HCT116 (cell line): Measurements from ENCODE around the gene MAS1.

Experiments
- CEBPB ChIP-seq: IDR thresholded peaks from 2 replicates; pipeline ENCODE4 v1.6.1; 2012; ENCODE audit warnings: low read depth
- POLR2A ChIP-seq: IDR thresholded peaks from 2 replicates; pipeline ENCODE4 v1.7.0; 2011; ENCODE audit warnings: borderline replicate concordance; ENCODE audit not compliant: insufficient read depth, insufficient read length; ENCODE audit errors: extremely low read depth
- TF ChIP-seq, protein P1 (sequence below), 3 experiments: fragments of 200-600 bp in 1 of 3; sonication (generic) in 1 of 3; IDR thresholded peaks in 2 of 3; conservative IDR thresholded peaks in 1 of 3; 2 replicates each; pipeline ENCODE4 v1.5.1; 2012 to 2017; ENCODE audit warnings: low read depth in 2 of 3, low read length in 2 of 3, antibody characterized with exemption in 1 of 3, borderline replicate concordance in 1 of 3, control low read depth in 1 of 3, mild to moderate bottlenecking in 1 of 3, mixed read lengths in 1 of 3, mixed run types in 1 of 3, moderate library complexity in 1 of 3; ENCODE audit not compliant: insufficient read depth in 1 of 3
- TF ChIP-seq, protein P2 (sequence below): IDR thresholded peaks from 2 replicates; pipeline ENCODE4 v1.6.1; 2012

DNA sequence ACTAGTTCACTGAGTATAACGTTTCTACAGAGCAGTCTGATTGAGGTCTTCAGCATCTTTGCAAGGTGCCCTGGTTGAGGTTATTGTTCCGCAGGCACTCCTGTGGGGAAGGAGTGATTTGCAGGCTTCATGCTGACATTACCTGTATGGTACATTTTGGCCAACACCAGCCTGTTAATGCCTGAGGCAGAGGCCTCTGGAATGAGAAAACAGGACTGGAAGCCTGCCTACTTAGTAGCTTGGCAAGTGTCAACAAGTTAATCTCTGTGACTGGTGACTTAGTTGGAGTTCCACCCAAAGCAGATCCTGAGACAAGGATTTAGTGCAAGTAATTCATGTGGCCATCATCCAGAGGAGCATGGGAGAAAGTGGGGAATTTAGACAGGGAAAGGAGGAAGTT, 24.6 kb downstream of the MAS1 start:
- TF ChIP-seq, protein P1, sequence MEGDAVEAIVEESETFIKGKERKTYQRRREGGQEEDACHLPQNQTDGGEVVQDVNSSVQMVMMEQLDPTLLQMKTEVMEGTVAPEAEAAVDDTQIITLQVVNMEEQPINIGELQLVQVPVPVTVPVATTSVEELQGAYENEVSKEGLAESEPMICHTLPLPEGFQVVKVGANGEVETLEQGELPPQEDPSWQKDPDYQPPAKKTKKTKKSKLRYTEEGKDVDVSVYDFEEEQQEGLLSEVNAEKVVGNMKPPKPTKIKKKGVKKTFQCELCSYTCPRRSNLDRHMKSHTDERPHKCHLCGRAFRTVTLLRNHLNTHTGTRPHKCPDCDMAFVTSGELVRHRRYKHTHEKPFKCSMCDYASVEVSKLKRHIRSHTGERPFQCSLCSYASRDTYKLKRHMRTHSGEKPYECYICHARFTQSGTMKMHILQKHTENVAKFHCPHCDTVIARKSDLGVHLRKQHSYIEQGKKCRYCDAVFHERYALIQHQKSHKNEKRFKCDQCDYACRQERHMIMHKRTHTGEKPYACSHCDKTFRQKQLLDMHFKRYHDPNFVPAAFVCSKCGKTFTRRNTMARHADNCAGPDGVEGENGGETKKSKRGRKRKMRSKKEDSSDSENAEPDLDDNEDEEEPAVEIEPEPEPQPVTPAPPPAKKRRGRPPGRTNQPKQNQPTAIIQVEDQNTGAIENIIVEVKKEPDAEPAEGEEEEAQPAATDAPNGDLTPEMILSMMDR (IDR thresholded peaks at IDR 0.05 in 2 of 3, conservative IDR thresholded peaks at IDR 0.05 in 1 of 3; ENCODE audit: borderline replicate concordance in 1 of 3, insufficient read depth in 1 of 3, low read depth in 2 of 3, low read length in 2 of 3): no peak
- TF ChIP-seq POLR2A (no peak), CEBPB (no peak)
- TF ChIP-seq, protein P2, sequence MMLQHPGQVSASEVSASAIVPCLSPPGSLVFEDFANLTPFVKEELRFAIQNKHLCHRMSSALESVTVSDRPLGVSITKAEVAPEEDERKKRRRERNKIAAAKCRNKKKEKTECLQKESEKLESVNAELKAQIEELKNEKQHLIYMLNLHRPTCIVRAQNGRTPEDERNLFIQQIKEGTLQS: no peak
